HT-29 (cell line): ENCODE results near the gene TRIM15. TPM values are rescaled to one million over a fixed set of nuclear protein-coding genes. Genes with fewer than 3 reads are reported as not detected.
"Not testable (repeated sequence)": the region's sequence is repeated elsewhere in the genome, so short reads cannot be mapped to it uniquely, and the experiment has no call there.

Experiments used
- DNase-seq: peaks from one replicate; pipeline ENCODE4 v3.0.0-alpha.2; 2015; ENCODE audit warnings: low spot score
- total RNA-seq: library from RNA; depleted of rRNA; stranded (reverse); fragments of >200 nt; shearing (Covaris generic); gene quantifications from 2 replicates; pipeline ENCODE4 v1.2.3, GENCODE V29; 2014

The TRIM15 gene
- total RNA-seq, 1 experiment from 2014 or later, result 15.1 TPM

GRCh38 chr6:30198166-30199084 lies 35.1 kb downstream of the TRIM15 start:
- DNase-seq, result no peak

DNA sequence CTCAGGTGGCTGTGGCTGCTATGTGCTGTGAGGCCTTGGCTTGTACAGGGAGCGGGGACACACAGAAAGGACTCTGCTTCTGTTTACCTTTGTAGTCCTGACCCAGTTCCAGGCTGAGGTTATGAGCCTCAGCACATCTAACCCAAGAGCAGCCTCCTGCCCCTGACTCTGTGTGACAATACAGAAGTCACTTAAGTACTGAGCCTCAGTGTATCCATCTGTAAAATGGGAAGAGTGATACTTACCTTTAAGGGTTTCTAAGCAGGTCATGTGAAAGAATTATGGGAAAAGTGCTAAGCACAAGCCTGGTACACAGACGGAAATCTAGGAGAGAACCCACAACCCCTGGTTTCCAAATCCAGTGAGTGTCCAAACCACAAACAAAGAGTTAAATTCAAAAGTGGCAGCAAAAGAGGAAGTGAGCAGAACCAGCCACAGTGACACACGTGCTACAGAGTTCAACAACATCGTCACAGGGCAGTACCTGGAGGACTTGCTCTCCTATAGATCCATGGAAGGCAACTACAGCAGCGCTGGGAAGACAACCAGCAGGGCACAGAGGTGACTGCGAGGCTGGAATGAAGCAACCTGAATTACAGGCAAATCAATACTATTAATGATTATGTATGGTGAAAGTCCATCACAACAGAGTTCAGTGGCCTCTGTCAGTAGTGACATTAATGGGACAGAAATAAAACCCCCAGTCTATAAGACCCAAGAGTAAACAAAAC lies 37.4 kb downstream of the TRIM15 start:
- no peak for DNase-seq

DNA sequence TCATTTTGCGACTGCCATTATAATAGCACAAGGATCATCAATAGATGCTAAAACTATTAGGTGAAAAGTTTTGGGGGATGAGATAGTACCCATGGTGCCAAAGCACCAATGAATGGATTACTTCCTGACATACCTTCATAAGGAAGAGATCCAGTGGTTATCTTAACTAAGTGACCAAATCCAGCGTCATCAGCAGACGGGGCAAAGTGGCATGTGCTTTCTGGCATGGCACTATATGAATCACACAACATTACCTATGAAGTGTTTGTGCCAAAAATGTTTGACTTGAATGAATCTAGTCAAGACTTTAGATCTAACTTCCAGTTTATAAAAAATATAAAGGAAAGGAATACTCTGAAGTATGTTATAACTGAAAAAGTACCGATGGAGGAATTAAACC lies 39.0 kb downstream of the TRIM15 start:
- DNase-seq, result no peak

DNA sequence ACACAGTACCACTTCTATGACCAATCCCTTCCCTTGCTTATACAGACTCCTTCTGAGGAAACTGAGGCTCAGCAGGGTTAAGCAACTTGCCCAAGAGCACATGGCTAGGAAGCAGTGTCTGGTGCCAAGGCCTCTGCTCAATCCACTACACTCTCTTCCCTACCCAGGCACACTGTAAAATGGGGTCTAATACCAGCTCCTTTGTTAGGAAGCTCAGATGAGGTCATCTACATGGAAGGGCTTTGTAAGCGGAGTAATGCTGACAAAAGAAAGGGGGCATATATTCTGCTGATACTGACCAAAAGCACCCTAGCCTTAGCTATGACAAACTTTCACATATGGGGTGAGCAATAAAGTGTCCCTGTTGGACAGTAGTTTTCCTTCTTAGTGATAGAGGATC lies 40.8 kb downstream of the TRIM15 start:
- no peak for DNase-seq

DNA sequence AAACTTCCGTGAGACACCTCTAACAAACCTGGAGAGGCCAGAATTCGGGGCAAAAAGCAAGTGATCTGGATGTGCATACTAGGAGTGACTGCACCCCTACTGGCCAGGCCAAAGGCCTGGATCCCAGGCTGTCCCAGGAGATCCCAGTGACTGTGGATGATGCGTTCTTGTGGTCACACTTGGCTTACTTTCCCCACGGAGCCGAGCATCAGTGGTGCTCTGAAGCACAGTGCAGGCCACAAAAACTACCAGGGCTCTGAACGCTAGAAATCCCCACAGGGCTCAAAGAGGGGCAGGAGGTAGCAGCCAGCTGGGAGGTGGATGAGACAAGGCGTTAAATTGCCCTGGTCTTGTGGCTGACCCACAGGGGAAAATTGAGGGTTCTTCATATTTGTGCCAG lies 42.8 kb downstream of the TRIM15 start:
- no peak for DNase-seq

- DNase-seq, result peak; percentile 64
Observed at GRCh38 chr6:30206799-30207618, 43.7 kb downstream of the TRIM15 start.

DNA sequence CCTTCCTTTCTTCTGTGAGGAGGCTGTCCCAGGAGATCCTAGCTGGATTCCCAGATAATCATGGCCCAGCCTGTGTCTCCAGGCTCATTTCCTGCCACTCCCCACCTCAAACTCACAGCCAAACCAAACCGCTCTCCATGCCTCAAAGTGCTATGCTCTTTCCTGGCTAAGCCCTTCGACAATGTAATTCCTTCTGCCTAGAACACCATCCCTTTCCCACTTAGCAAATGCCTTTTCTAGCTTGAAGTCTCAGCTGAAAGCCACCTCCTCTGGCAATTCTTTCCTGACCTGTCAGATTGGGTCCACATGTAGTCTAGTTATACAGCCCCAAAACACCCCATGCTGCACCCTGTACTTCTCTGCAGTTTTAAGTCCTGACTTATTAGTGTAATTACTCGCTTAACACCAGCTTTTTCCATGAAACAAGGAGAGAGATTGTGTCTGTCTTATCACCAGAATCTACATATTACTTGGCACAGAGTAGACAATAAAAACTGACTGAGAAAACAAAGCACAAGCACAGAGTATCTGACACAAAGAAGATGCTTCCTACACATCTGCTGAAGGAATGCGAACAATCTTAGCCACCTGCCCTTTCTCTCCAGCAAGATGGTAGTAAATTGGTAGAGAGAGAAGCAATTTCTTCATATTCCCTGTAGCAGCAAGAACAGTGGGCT lies 44.4 kb downstream of the TRIM15 start:
- DNase-seq, result no peak

DNA sequence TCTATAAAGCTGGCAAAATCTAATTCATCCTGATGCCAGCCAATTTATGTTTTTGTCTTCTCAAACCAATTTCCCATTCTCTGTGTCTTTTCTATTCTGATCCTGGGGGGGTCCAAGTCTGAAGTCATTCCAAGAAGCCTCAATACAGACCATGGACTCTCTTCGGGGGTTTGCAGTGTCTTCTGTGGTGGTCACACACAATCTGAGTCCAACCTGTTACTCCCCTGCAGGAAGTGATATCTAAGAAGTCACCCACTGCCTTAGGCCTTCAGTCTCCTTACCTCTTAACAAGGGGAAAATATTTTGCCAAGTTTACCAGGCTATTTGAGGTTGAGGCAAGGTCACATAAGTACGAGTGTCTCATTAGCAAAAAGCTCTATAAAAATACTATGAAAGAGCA lies 48.0 kb downstream of the TRIM15 start:
- DNase-seq, result no peak

- peak; percentile 19 for DNase-seq
Observed at GRCh38 chr6:30211899-30212298, 48.6 kb downstream of the TRIM15 start.

DNA sequence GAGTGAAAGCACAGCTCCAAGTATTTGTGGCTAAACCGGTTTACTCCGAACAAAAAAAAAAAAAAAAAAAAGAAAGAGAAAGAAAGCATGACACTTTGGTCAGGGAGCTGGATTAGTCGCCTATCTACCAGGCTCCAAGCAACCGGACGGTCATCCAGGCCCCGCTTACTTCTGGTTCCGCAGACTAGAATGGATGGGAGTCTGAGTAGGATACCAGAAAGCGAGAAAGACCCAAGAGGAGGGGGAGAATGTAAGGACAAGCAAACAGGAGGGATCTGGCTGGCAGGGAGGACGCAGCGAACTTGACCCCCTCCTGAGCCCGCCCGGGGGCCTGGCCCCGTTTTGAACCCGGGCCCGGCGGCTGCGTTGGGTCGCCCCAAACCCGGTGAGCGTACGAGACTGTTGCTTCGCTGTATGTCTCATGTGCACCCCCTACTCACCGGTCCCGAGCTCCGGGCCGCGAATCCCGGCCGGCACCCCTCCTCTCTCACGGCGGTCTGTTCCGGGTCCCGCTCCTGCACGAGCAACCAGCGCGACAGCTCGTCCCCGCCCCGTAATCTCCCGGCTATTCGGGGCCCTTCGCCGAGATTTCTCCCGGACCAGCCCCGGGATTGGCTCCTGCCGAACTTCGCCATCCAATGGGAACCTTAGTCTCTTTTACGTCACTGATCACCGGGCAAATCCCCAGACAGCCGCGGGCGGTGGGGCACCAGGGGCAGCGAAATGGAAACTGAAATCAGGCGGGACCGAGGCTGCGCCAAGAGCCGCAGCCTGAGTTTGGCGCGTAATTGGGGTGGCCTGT lies 49.7 kb downstream of the TRIM15 start, which contains the start of gene TRIM26:
TRIM26 (minus strand) TSS at position 542 of the 802 bp plus-strand sequence. CDS start 14,303 bp downstream, outside the sequence.
- peak; percentile 97 for DNase-seq

- no peak for DNase-seq
Observed at GRCh38 chr6:30213667-30213956, 50.3 kb downstream of the TRIM15 start.

- peak; percentile 80 for DNase-seq
Observed at GRCh38 chr6:30213957-30214656, 50.8 kb downstream of the TRIM15 start.

DNA sequence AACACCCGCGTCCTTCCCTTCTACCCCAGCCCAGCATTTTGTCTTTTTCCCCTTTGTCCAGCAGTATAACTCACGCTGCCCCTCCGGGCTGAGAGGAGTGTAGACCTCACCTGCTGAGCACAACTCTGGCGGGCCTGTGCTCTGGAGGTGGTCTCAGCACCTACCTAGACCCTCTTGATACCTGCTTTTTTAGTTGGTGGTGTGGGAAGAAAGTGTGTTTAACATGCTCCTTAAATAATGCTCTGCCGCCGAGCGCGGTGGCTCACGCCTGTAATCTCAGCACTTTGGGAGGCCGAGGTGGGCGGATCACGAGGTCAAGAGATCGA lies 51.3 kb downstream of the TRIM15 start:
- no peak for DNase-seq

GRCh38 chr6:30216096-30216495 lies 52.8 kb downstream of the TRIM15 start:
- DNase-seq, result no peak

DNA sequence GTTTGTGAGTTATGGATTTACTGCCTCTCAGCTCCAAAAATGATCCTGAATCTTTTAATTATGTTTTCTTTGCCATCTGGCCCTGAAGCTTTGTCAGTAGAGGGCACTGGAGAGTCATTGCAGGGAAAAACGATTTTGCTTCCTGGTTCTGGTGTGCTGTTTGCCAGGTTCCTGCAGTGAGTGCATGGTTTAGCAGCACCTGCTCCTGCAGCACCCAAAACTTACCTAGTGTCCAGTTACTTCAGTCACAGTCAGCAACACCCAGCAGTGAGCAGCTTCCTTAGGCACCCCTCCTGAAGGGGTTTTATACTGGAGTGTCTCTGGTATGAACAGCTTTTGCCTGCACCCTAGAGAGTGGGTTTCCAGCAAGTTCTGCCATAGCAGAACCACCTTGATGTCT lies 55.9 kb downstream of the TRIM15 start:
- peak; percentile 80 for DNase-seq

- not testable (repeated sequence) for DNase-seq
Observed at GRCh38 chr6:30221395-30221794, 58.0 kb downstream of the TRIM15 start.

DNA sequence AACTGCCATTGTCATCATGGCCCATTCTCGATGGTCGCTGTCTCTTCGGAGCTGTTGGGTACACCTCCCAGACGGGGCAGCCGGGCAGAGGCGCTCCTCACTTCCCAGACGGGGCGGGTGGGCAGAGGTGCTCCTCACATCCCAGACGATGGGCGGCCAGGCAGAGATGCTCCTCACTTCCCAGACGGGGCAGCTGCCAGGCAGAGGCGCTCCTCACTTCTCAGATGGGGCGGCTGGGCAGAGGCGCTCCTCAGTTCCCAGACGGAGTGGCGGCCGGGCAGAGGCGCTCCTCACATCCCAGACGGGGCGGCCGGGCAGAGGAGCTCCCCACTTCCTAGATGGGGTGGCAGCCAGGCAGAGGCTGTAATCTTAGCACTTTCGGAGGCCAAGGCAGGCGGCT lies 58.6 kb downstream of the TRIM15 start:
- DNase-seq, result not testable (repeated sequence)
